ENCODE data around the gene PDZRN3.

PDZRN3 gene

DNA sequence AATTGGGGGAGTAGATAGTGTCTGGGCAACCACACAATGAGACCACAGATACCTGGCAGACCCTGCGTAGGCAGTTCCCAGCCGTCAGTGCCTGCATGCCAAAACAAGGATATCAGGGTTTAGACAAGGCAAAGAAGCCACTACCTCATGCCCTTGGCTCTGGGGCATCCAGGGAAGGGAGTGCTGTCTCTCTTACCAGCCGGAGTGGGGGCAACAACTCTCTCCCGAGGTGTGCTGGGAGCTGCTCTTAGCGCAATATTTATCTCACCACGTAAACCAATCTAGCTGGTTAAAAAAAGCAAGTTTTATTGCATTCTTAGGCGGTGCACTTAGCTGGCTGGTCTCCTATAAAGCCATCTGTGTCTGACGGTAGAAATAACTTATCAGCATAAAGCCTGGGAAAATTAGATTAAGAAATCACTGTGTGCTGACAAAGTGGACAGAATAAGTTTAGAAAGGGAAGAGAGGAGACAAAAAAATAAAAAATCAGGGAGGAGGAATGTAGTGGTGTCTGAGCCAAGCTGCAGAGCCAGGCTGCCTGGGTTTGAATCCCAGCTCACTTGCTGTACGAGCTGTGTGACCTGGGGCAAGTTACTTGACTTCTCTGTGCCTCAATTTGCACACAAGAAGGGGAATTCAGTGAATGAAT lies 273.2 kb downstream of the PDZRN3 start:
- no peak for DNase-seq (ENCODE audit: low read depth in 1 of 2, low spot score in 1 of 2)

DNA sequence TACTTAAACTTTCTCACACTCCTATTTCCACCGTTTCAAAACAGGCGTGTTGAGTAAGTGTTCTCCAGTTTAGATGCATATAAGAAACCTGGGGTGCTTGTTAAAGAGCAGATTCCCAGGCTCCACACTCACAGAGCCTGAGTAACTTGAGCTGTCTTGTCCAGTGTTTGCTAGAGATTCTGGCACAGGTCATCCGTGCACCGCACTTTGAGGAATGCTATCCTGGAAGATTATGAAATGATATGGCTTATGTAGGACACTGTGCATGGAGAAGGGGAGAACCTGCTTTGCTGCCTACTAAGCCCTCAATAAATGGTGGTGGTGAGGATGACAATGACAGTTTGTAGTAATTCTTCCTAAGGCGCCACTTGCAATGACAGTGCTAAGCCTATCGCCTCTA lies 273.7 kb downstream of the PDZRN3 start:
- DNase-seq (ENCODE audit: low read depth in 1 of 2, low spot score in 1 of 2): no peak

DNA sequence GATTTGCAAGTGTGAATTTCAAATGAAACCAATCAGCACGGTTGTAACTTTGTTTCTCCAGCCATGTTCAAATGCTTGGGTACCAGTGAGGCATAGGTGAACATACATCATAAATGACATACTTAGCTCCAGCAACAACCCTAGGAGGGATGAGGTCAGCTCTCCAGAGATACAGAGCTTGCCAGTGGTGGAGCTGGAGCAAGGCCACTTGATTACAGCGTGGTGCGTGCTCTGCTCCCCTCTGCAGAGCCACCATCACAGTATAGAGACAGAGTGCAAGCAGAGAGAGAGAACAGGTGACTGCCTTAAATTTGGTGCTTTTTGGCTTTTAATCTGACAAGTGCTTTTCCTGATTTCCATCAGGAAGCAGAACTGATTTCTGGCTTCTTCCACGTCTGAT lies 275.1 kb downstream of the PDZRN3 start:
- no peak for DNase-seq (ENCODE audit: low read depth in 1 of 2, low spot score in 1 of 2)

DNA sequence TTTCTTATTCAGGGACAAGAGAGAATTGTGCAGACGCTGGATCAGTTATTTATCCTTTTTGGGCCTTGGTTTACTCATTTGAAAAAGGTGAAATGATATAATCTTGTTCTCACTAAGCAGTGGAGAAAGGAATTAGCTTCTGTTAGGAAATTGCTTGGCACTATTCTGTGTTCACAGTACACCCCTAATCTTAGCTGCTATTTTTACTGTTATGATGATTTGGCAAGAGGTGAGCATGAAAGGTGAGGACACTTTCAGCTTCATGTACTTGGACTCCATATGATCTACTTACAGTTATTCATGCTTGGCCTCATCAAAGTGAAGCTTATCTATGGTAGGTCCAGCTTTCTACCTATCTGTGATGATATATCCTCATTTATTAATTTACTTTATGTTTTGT lies 282.7 kb downstream of the PDZRN3 start:
- no peak for DNase-seq (ENCODE audit: low read depth in 1 of 2, low spot score in 1 of 2)

DNA sequence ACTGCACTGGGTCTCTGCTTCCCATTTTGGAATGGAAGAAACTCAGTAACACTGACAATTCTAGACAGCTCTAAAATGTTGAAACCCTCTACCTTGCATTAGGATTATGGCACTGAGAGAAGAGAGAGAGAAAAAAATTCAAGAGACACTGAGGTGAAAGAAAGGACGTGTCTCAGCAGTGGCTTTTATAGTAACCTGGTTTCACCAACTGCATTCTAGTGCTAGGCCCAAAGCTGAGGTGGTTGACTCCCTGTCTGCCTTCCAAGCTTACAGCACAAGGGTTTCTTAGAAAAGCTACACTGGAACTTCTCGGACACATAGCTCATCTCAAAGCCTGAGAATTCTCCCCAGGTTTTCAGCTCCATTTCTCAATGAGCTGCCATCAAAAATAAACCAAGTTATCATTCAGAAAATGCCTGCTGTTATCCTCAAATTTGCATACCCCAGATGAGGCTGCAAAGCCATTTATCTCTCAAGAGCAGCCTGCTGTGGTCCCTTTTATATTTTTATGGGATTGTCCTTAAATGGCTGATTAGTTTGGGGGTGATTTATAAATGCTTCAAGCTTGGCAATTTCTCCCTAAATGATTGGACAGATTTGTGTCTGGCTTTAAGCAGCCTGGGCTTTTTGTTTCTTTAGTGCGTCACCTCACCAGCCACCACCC lies 283.3 kb downstream of the PDZRN3 start:
- DNase-seq (ENCODE audit: low read depth in 1 of 2, low spot score in 1 of 2): no peak

DNA sequence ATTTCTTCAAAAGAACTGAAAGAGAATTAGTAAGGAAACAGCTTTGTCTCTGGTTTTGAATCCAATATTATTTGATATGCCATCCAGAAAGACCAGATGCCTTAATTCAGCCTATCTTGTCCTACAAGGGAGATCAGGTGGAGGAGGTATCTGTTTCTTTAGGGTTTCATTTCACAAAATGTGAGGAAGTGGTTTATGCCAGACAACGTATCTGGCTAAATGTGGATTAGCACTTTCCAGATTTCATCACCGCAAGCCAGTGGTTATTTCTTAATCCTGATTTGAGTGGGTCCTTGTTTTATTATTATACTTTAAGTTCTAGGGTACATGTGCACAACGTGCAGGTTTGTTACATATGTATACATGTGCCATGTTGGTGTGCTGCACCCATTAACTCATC lies 292.2 kb downstream of the PDZRN3 start:
- DNase-seq (ENCODE audit: low read depth in 1 of 2, low spot score in 1 of 2): no peak
